Measurements from ENCODE around the gene MED27.
A peak's percentile ranks its signal among the peaks of the same experiment; 100 is the strongest.

The MED27 gene

DNA sequence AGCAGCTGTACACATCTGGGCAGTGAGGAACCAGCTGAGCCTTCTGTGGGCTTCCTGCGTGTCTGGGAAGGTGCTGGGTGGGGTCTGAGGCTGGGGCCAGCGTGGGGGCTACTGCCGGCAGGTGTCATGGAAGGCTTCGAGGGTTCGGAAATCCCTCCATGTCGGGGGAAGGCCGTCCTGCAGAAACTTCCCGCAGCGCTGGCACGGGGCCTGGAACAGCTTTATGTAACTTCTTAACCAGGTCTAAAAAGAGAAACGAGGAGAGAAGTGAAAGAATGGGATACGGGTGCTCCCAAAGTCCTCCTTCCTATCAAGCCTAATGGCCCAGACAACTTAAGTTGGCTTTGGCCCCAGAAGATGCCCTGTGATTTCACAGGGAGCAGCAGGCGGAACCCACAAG, 219.2 kb downstream of the MED27 start:
- no peaks in the 10 kb centered on the region for H3K4me1 Mint-ChIP-seq
- no peak overlapping the region for H3K4me3 Mint-ChIP-seq
- H3K9me3 Mint-ChIP-seq, result no peaks in the 10 kb centered on the region
- DNase-seq (ENCODE audit: low spot score in 2 of 2) (no peak), ATAC-seq (ENCODE audit: low read depth) (no peak)
- peaks cover 23% of the 10 kb centered on the region for H3K36me3 Mint-ChIP-seq
- no peak overlapping the region for H3K27ac Mint-ChIP-seq
- H3K27me3 Mint-ChIP-seq, result no peaks in the 10 kb centered on the region

DNA sequence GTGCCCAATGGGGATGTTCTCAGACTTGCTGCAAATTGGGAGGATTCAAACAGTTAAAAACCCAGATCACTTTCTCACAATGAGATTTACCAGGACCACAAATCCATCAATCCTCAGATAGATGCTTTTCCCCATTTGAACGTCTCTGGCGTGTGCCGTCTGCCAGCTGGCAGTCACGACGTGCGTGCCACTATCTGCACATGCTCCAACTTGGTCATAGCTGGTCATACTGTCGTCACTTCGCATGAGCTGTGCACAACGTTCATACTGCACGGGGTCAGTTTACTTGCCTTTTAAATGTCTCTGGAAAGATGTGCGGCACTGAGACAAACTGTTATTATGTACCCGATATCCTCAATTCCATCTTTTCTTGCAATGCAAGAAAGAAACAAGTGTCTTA, 221.5 kb downstream of the MED27 start:
- Mint-ChIP-seq H3K4me3 (no peak overlapping the region), H3K27ac (no peak overlapping the region), H3K27me3 (no peaks in the 10 kb centered on the region), H3K36me3 (peaks cover 22% of the 10 kb centered on the region), H3K9me3 (no peaks in the 10 kb centered on the region), H3K4me1 (peaks cover 4% of the 10 kb centered on the region)
- no peak for ATAC-seq (ENCODE audit: low read depth)
- no peak for DNase-seq (ENCODE audit: low spot score in 2 of 2)

DNA sequence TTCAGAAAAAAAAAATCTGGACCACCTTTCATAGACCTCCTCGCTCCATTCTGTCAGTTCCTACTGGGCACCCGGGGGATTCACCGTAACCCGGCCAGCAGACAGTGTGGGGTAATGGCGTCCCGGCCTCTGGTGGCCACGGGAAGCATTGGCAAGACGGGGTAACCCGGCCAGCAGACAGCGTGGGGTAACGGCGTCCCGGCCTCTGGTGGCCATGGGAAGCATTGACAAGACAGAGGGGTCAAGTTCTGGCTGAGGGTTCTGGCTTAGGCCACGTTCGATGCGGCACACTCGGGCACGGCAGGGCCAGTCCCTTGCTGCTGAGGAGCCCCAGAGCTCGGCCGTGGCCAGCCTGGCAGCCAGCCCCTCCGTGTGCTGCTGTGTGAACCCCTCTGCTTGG, 223.6 kb downstream of the MED27 start:
- ATAC-seq (ENCODE audit: low read depth), result no peak
- peaks cover 4% of the 10 kb centered on the region for H3K4me1 Mint-ChIP-seq
- peaks cover 2% of the 10 kb centered on the region for H3K27me3 Mint-ChIP-seq
- no peak for DNase-seq (ENCODE audit: low spot score in 2 of 2)
- no peak overlapping the region for H3K4me3 Mint-ChIP-seq
- H3K9me3 Mint-ChIP-seq, result no peaks in the 10 kb centered on the region
- no peak overlapping the region for H3K27ac Mint-ChIP-seq
- peaks cover 7% of the 10 kb centered on the region for H3K36me3 Mint-ChIP-seq

DNA sequence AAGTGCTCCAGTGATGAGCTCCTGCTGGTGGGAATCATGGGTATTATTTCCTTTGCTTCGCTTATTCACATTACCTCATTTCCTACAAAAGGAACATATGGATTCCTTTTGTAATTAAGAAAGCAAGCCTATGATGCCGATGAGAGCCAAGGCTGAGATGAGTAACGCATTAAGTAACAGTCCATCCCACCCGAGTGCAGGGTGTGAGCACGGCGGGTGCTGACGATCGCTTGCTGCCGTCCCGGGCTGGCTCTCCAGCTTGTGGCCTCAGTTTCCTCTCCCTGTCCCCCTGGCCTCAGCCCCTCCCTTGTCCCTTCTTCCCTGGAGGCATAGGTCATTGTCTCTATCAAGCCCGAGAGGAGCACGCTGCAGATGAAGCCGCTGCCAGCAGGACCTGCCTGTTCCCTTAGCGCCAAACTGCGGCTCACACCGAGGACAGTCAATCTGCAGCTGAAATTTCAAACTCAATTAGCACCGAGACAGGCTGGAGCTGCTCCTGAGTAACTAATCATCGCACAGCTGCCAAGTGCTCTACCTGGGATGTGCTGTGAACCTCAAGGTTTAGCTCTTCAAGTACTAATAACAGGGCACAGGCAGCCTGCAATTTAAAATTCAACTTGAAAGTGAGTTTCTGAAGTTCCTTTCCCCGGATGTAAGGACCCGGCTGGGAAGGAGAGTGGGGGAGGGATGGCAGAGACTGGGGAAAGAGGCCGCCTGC, 224.6 kb downstream of the MED27 start:
- H3K27me3 Mint-ChIP-seq, result peaks cover 2% of the 10 kb centered on the region
- H3K9me3 Mint-ChIP-seq, result no peaks in the 10 kb centered on the region
- DNase-seq (ENCODE audit: low spot score in 2 of 2) (no peak), ATAC-seq (ENCODE audit: low read depth) (no peak)
- H3K4me1 Mint-ChIP-seq, result peaks cover 4% of the 10 kb centered on the region
- H3K36me3 Mint-ChIP-seq, result peaks cover under 1% of the 10 kb centered on the region
- H3K27ac Mint-ChIP-seq, result peak overlapping the region; percentile 10
- no peak overlapping the region for H3K4me3 Mint-ChIP-seq

DNA sequence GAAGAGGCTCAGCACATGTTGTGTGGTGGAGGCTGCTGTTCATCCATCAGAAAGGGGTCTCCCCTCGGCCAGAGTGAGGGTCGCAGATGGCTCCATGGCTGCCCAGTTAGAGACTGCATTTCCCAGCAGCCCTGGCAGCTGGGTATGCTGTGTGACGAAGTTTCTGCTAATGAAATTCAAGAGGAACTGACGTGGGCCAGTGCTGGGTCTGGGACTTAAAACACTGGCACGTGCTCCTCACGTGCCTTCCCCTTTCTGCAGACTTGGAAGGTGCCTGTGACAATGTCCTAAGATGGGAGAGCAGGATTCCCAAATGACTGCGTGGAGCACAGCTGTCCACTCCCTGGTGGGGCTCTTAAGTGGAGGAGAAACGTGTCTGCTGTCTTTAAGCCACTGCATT, 225.3 kb downstream of the MED27 start:
- peaks cover 2% of the 10 kb centered on the region for H3K27me3 Mint-ChIP-seq
- H3K36me3 Mint-ChIP-seq, result no peaks in the 10 kb centered on the region
- peak overlapping the region; percentile 10 for H3K27ac Mint-ChIP-seq
- no peak overlapping the region for H3K4me3 Mint-ChIP-seq
- H3K4me1 Mint-ChIP-seq, result peaks cover 4% of the 10 kb centered on the region
- DNase-seq (ENCODE audit: low spot score in 2 of 2), result no peak
- no peak for ATAC-seq (ENCODE audit: low read depth)
- no peaks in the 10 kb centered on the region for H3K9me3 Mint-ChIP-seq

DNA sequence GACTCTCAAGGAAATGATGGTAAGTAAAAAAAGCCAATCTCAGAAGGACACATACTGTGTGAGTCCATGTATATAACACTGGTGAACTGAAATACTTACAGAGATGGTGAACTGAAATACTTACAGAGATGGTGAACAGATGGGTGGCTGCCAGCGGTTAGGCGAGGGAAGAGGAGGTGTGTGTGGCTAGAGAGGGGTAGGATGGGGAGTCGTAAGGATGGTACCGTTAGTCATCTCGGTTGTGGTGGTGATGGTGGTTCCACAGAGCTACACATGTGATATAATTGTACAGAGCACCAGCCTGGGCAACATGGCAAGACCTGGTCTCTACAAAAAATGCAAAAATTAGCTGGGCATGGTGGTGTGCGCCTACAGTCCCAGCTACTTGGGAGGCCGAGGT, 226.2 kb downstream of the MED27 start:
- Mint-ChIP-seq H3K36me3 (no peaks in the 10 kb centered on the region), H3K9me3 (no peaks in the 10 kb centered on the region), H3K27me3 (peaks cover 2% of the 10 kb centered on the region), H3K4me3 (no peak overlapping the region), H3K27ac (no peak overlapping the region), H3K4me1 (peaks cover 4% of the 10 kb centered on the region)
- ATAC-seq (ENCODE audit: low read depth) (no peak), DNase-seq (ENCODE audit: low spot score in 2 of 2) (no peak)

DNA sequence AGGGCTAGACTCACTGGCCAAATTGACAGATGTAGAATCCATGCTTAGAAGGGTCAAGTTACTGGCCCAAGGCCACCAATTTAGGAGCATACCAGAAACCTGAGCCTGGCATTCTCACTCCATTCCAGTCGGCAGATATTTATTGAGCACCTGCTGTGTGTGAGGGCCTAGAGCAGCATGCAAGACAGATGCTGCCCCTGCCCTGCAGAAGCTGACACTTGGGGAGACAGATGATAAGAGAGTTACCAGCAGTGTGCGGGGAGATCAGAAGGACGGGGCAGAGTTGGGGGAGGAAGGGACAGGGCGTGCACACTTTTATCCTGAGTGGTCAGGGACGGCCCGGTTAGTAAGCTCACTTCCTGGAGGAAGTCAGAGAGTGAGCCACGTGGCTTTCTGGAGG, 228.3 kb downstream of the MED27 start:
- Mint-ChIP-seq H3K9me3 (no peaks in the 10 kb centered on the region), H3K4me3 (no peak overlapping the region), H3K27me3 (peaks cover 7% of the 10 kb centered on the region), H3K36me3 (no peaks in the 10 kb centered on the region), H3K4me1 (peaks cover 4% of the 10 kb centered on the region), H3K27ac (no peak overlapping the region)
- DNase-seq (ENCODE audit: low spot score in 2 of 2) (no peak), ATAC-seq (ENCODE audit: low read depth) (no peak)

DNA sequence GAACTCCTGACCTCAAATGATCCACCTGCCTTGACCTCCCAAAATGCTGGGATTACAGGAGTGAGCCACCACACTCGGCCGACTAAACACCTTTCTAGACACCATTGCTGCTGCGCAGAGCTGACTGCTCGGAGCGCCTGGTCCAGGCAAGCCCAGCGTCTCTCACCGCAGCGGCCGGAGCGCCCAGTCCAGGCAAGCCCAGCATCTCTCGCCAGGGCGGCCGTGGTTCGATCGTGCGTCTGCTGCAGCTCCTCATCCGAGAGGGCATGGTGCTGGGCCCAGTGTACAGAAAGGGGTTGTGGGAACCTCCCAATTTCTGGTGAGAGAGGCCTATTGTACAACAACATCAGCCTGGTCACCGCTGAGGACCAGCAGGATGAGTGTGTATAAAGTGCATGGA, 230.3 kb downstream of the MED27 start:
- Mint-ChIP-seq H3K27ac (no peak overlapping the region), H3K36me3 (no peaks in the 10 kb centered on the region), H3K4me3 (no peak overlapping the region), H3K27me3 (peaks cover 7% of the 10 kb centered on the region), H3K4me1 (peaks cover under 1% of the 10 kb centered on the region), H3K9me3 (no peaks in the 10 kb centered on the region)
- no peak for ATAC-seq (ENCODE audit: low read depth)
- DNase-seq (ENCODE audit: low spot score in 2 of 2), result no peak

DNA sequence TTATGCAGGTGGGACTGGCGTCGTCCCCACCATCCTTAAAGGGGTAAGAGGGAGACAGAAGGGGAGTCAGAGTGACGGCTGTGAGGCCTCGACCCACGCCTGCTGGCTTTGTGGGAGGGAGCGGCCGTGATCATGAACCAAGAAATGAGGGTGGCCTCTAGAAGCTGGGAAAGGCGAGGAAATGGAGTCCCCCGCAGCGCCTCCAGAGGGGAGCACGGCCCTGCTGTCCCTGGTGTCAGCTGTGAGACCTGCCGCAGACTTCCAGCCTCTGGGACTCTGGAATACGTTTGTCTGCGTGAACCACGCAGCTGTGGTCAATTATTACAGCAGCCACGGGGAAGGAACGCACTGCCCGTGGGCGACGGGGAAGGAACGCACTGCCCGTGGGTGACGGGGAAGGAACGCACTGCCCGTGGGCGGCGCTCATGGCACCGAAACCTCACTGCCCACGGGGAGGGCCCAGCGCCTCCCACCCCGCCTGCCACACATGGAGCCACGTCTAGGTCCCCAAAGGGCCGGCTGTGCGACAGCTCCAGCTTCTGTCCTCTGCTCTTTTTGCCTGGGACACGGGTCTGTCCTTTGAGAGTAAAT, 231.0 kb downstream of the MED27 start:
- Mint-ChIP-seq H3K36me3 (no peaks in the 10 kb centered on the region), H3K27me3 (peaks cover 7% of the 10 kb centered on the region), H3K4me3 (no peak overlapping the region), H3K4me1 (no peaks in the 10 kb centered on the region), H3K27ac (no peak overlapping the region), H3K9me3 (no peaks in the 10 kb centered on the region)
- ATAC-seq (ENCODE audit: low read depth) (no peak), DNase-seq (ENCODE audit: low spot score in 2 of 2) (no peak)

DNA sequence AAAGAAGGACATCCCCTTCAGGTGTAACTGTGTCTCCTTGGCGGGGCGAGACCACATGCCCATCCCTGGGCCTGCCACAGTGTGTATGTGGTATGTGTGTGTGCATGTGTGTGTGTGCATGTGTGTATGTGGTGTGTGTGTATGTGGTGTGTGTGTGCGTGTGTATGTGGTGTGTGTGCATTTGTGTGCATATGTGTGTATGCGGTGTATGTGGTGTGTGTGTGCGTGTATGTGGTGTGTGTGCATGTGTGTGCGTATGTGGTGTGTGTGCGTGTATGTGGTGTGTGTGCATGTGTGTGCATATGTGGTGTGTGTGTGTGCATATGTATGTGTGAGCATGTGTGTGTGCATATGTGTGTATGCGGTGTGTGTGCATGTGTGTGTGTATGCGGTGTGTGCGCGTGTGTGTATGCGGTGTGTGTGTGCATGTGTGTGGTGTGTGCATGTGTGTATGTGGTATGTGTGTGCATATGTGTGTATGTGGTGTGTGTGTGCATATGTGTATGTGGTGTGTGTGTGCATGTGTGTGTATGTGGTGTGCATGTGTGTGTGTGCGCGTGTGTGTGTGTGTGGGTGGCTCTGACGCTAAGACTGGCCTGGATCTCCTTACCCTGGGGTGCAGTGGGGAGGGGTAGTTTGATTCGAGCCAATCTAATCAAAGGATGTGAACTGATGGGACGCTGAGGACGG, 231.9 kb downstream of the MED27 start:
- Mint-ChIP-seq H3K27me3 (peaks cover 11% of the 10 kb centered on the region), H3K27ac (no peak overlapping the region), H3K4me1 (no peaks in the 10 kb centered on the region), H3K36me3 (no peaks in the 10 kb centered on the region), H3K9me3 (no peaks in the 10 kb centered on the region), H3K4me3 (no peak overlapping the region)
- ATAC-seq (ENCODE audit: low read depth), result no peak
- DNase-seq (ENCODE audit: low spot score in 2 of 2), result no peak

DNA sequence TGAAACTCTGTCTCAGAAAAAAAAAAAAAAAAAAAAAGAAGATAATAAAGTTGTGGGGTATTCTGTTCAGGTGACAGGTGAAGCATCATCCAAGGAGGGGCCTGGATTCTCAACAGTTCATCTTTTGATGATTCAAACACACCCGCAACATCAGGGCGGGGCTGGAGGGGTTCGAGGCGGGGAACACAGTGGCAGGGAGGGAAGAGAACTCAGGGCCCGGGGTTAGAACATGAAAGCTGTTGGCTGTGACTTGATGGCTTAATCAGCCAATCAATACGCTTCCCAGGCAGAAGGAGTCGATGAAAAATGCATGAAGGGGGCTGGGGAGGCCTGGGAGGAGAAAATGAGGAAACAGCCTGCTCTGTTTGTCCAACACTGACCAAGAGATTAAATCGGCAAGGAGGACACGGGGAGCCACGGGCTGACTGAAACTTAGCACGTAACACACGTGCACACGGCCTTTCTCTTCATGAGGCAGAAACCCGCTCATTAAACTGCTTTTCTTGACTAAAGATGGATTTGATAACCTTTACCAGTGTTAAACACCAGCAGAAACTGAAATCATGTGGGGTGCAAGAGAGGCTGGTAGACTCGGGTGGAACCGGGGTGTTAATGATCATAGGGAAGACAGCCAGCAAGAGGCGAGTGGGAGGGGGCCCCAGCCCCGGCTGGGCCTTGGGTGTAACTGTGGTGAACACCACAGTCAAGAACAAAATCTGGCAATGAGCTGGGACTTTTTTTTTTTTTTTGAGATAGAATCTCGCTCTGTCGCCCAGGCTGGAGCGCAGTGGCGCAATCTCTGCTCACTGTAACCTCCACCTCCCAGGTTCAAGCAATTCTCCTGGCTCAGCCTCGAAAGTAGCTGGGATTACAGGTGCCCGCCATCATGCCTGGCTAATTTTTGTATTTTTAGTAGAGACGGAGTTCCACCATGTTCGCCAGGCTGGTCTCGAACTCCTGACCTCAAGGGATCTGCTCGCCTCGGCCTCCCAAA, 234.1 kb downstream of the MED27 start:
- H3K27me3 Mint-ChIP-seq, result peaks cover 12% of the 10 kb centered on the region
- H3K27ac Mint-ChIP-seq, result no peak overlapping the region
- no peak for ATAC-seq (ENCODE audit: low read depth)
- no peaks in the 10 kb centered on the region for H3K4me1 Mint-ChIP-seq
- no peaks in the 10 kb centered on the region for H3K9me3 Mint-ChIP-seq
- H3K4me3 Mint-ChIP-seq, result no peak overlapping the region
- no peak for DNase-seq (ENCODE audit: low spot score in 2 of 2)
- H3K36me3 Mint-ChIP-seq, result no peaks in the 10 kb centered on the region

DNA sequence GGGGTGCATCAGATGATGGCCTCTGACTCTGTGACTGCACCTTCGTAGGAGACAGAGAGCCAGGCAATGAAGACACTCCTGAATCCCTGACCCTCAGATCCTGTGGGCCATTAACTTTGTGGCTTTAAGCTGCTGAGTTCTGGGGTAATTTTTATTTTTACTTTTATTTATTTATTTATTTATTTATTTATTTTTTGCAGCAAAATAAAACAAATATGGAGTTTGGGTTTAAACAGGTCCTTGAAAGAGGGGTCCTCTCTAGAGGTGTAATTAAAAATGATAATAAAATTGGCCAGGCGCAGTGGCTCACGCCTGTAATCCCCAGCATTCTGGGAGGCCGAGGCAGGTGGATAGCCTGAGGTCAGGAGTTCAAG, 234.9 kb downstream of the MED27 start:
- DNase-seq (ENCODE audit: low spot score in 2 of 2) (no peak), ATAC-seq (ENCODE audit: low read depth) (no peak)
- Mint-ChIP-seq H3K4me1 (no peaks in the 10 kb centered on the region), H3K27me3 (peaks cover 14% of the 10 kb centered on the region), H3K36me3 (no peaks in the 10 kb centered on the region), H3K9me3 (no peaks in the 10 kb centered on the region), H3K27ac (no peak overlapping the region), H3K4me3 (no peak overlapping the region)

DNA sequence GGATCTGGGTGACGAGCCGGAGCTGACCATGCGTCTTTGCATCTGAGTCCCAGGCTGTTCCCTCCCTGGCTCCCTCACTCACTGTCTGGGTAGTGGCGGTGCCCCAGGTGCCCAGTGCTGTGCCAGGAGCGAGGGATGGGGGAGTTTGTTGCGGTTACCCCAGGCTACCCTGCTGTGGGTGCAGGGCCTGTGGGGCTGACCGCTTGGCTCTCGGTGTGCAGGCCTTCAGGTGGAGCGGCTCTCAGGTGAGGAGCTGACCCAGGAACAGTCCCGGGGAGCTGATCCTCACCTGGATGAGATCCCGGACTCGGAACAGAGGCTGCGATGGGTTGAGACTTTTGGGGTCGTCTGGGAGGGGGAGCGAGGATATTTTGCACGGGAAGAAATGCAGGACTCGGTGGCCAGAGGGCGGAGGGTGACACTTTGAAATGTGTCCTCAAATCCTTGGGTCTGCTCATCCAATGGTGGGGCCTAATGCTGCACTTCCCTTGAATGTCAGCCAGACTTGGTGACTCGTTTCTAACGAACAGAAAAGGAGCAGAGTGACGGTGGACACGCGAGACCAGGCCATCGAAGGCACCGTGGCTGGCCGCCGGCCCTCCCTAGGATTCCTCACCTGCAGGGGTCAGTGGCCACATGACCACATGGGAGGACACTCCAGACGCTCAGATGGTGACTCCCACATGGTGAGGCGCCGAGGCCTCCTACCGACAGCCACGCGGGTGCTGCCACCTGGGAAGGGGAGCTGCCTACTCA, 235.5 kb downstream of the MED27 start:
- no peak for ATAC-seq (ENCODE audit: low read depth)
- Mint-ChIP-seq H3K27me3 (peaks cover 16% of the 10 kb centered on the region), H3K36me3 (no peaks in the 10 kb centered on the region), H3K4me3 (no peak overlapping the region), H3K27ac (no peak overlapping the region), H3K9me3 (no peaks in the 10 kb centered on the region), H3K4me1 (no peaks in the 10 kb centered on the region)
- no peak for DNase-seq (ENCODE audit: low spot score in 2 of 2)

All from memory B cell (primary cell).